ENCODE data around the gene NOVA2.

GRCh38 chr19:45967246-45967645, 6.4 kb downstream of the NOVA2 start:
- TF ChIP-seq CTCF (IDR thresholded peaks at IDR 0.05; ENCODE audit: control extremely low read depth in 1 of 3, insufficient read depth in 1 of 3, low read depth in 1 of 3, low read length in 3 of 3) (no peak), RFX5 (IDR thresholded peaks at IDR 0.05; ENCODE audit: borderline replicate concordance, low read depth, low read length) (no peak), CREB1 (IDR thresholded peaks at IDR 0.05) (no peak), POU5F1 (IDR thresholded peaks at IDR 0.05; ENCODE audit: low read depth, low read length) (no peak), TAF1 (IDR thresholded peaks at IDR 0.05; ENCODE audit: low read depth, low read length) (no peak), SIN3A (conservative IDR thresholded peaks at IDR 0.05 in 1 of 2, IDR thresholded peaks at IDR 0.05 in 1 of 2; ENCODE audit: low read depth in 1 of 2, low read length in 2 of 2) (no peak), EZH2 (IDR thresholded peaks at IDR 0.05; ENCODE audit: low read depth, low read length, severe bottlenecking) (no peak), RXRA (IDR thresholded peaks at IDR 0.05; ENCODE audit: insufficient read depth, low read depth, low read length) (no peak), JUND (IDR thresholded peaks at IDR 0.05; ENCODE audit: low read length) (no peak), POLR2A (IDR thresholded peaks at IDR 0.05; ENCODE audit: control extremely low read depth in 1 of 2, low read depth in 2 of 2, low read length in 2 of 2) (no peak), MAFK (IDR thresholded peaks at IDR 0.05; ENCODE audit: low read depth, low read length) (no peak)
